ENCODE results near the gene GAGE10.

The GAGE10 gene

GRCh38 chrX:49269010-49269766 is 34.3 kb upstream of the GAGE10 start:
- peak overlapping the region; percentile 93 for H3K4me3 Mint-ChIP-seq
- H3K9me3 Mint-ChIP-seq: no peaks in the 10 kb centered on the region
- no peaks in the 10 kb centered on the region for H3K27me3 Mint-ChIP-seq (ENCODE audit: low read depth)
- peaks cover 7% of the 10 kb centered on the region for H3K36me3 Mint-ChIP-seq (ENCODE audit: low read depth)
- H3K4me1 Mint-ChIP-seq (ENCODE audit: low read depth): peaks cover 36% of the 10 kb centered on the region
- H3K27ac Mint-ChIP-seq: peak overlapping the region; percentile 99

GRCh38 chrX:49269767-49270248 is 33.6 kb upstream of the GAGE10 start, which contains the start of gene PPP1R3F:
Gene PPP1R3F, plus strand, starts transcription at chrX:49269793. Its CDS starts 77 bp downstream, at chrX:49269870.
- H3K27me3 Mint-ChIP-seq (ENCODE audit: low read depth): no peaks in the 10 kb centered on the region
- peak within 1 kb of the TSS; percentile 99 for H3K27ac Mint-ChIP-seq
- no peaks in the 10 kb centered on the region for H3K9me3 Mint-ChIP-seq
- H3K36me3 Mint-ChIP-seq (ENCODE audit: low read depth): peaks cover 9% of the 10 kb centered on the region
- H3K4me1 Mint-ChIP-seq (ENCODE audit: low read depth): peaks cover 37% of the 10 kb centered on the region
- peak within 1 kb of the TSS; percentile 93 for H3K4me3 Mint-ChIP-seq

- H3K4me1 Mint-ChIP-seq (ENCODE audit: low read depth): peaks cover 41% of the 10 kb centered on the region
- H3K9me3 Mint-ChIP-seq: no peaks in the 10 kb centered on the region
- H3K36me3 Mint-ChIP-seq (ENCODE audit: low read depth): peaks cover 15% of the 10 kb centered on the region
- H3K4me3 Mint-ChIP-seq: peak overlapping the region; percentile 78
- no peaks in the 10 kb centered on the region for H3K27me3 Mint-ChIP-seq (ENCODE audit: low read depth)
- peak overlapping the region; percentile 87 for H3K27ac Mint-ChIP-seq
Measured at GRCh38 chrX:49270249-49270921, 33.1 kb upstream of the GAGE10 start.

- Mint-ChIP-seq H3K36me3 (ENCODE audit: low read depth) (peaks cover 20% of the 10 kb centered on the region), H3K4me3 (peak overlapping the region; percentile 78), H3K27me3 (ENCODE audit: low read depth) (no peaks in the 10 kb centered on the region), H3K4me1 (ENCODE audit: low read depth) (peaks cover 46% of the 10 kb centered on the region), H3K27ac (peak overlapping the region; percentile 87), H3K9me3 (no peaks in the 10 kb centered on the region)
Measured at GRCh38 chrX:49271341-49271740, 32.1 kb upstream of the GAGE10 start.

- peaks cover 48% of the 10 kb centered on the region for H3K4me1 Mint-ChIP-seq (ENCODE audit: low read depth)
- H3K9me3 Mint-ChIP-seq: no peaks in the 10 kb centered on the region
- no peaks in the 10 kb centered on the region for H3K27me3 Mint-ChIP-seq (ENCODE audit: low read depth)
- peak overlapping the region; percentile 87 for H3K27ac Mint-ChIP-seq
- peaks cover 26% of the 10 kb centered on the region for H3K36me3 Mint-ChIP-seq (ENCODE audit: low read depth)
- H3K4me3 Mint-ChIP-seq: peak overlapping the region; percentile 78
Measured at GRCh38 chrX:49272421-49272820, 31.0 kb upstream of the GAGE10 start.

GRCh38 chrX:49273181-49273727 is 30.2 kb upstream of the GAGE10 start:
- peaks cover 32% of the 10 kb centered on the region for H3K36me3 Mint-ChIP-seq (ENCODE audit: low read depth)
- H3K27ac Mint-ChIP-seq: peak overlapping the region; percentile 87
- H3K4me1 Mint-ChIP-seq (ENCODE audit: low read depth): peaks cover 49% of the 10 kb centered on the region
- no peaks in the 10 kb centered on the region for H3K27me3 Mint-ChIP-seq (ENCODE audit: low read depth)
- H3K9me3 Mint-ChIP-seq: no peaks in the 10 kb centered on the region
- H3K4me3 Mint-ChIP-seq: peak overlapping the region; percentile 78

GRCh38 chrX:49276207-49276606 is 27.2 kb upstream of the GAGE10 start:
- H3K27ac Mint-ChIP-seq: no peak overlapping the region
- peaks cover 45% of the 10 kb centered on the region for H3K4me1 Mint-ChIP-seq (ENCODE audit: low read depth)
- no peak overlapping the region for H3K4me3 Mint-ChIP-seq
- H3K36me3 Mint-ChIP-seq (ENCODE audit: low read depth): peaks cover 30% of the 10 kb centered on the region
- no peaks in the 10 kb centered on the region for H3K27me3 Mint-ChIP-seq (ENCODE audit: low read depth)
- no peaks in the 10 kb centered on the region for H3K9me3 Mint-ChIP-seq

- peak overlapping the region; percentile 89 for H3K27ac Mint-ChIP-seq
- peaks cover 44% of the 10 kb centered on the region for H3K4me1 Mint-ChIP-seq (ENCODE audit: low read depth)
- peak overlapping the region; percentile 37 for H3K4me3 Mint-ChIP-seq
- H3K27me3 Mint-ChIP-seq (ENCODE audit: low read depth): no peaks in the 10 kb centered on the region
- H3K9me3 Mint-ChIP-seq: no peaks in the 10 kb centered on the region
- peaks cover 28% of the 10 kb centered on the region for H3K36me3 Mint-ChIP-seq (ENCODE audit: low read depth)
Measured at GRCh38 chrX:49276671-49277534, 26.5 kb upstream of the GAGE10 start.

GRCh38 chrX:49277535-49277830 is 26.0 kb upstream of the GAGE10 start:
- H3K4me3 Mint-ChIP-seq: peak overlapping the region; percentile 37
- peaks cover 46% of the 10 kb centered on the region for H3K4me1 Mint-ChIP-seq (ENCODE audit: low read depth)
- H3K27ac Mint-ChIP-seq: peak overlapping the region; percentile 89
- H3K9me3 Mint-ChIP-seq: no peaks in the 10 kb centered on the region
- peaks cover 33% of the 10 kb centered on the region for H3K36me3 Mint-ChIP-seq (ENCODE audit: low read depth)
- no peaks in the 10 kb centered on the region for H3K27me3 Mint-ChIP-seq (ENCODE audit: low read depth)

GRCh38 chrX:49278081-49278480 is 25.4 kb upstream of the GAGE10 start:
- H3K9me3 Mint-ChIP-seq: no peaks in the 10 kb centered on the region
- peaks cover 42% of the 10 kb centered on the region for H3K4me1 Mint-ChIP-seq (ENCODE audit: low read depth)
- no peaks in the 10 kb centered on the region for H3K27me3 Mint-ChIP-seq (ENCODE audit: low read depth)
- H3K4me3 Mint-ChIP-seq: peak overlapping the region; percentile 37
- peaks cover 36% of the 10 kb centered on the region for H3K36me3 Mint-ChIP-seq (ENCODE audit: low read depth)
- peak overlapping the region; percentile 89 for H3K27ac Mint-ChIP-seq

GRCh38 chrX:49282647-49283011 is 20.8 kb upstream of the GAGE10 start:
- H3K9me3 Mint-ChIP-seq: no peaks in the 10 kb centered on the region
- H3K27me3 Mint-ChIP-seq (ENCODE audit: low read depth): no peaks in the 10 kb centered on the region
- H3K4me1 Mint-ChIP-seq (ENCODE audit: low read depth): peaks cover 21% of the 10 kb centered on the region
- no peak overlapping the region for H3K4me3 Mint-ChIP-seq
- H3K27ac Mint-ChIP-seq: peak overlapping the region; percentile 3
- peaks cover 14% of the 10 kb centered on the region for H3K36me3 Mint-ChIP-seq (ENCODE audit: low read depth)

GRCh38 chrX:49284212-49284611 is 19.2 kb upstream of the GAGE10 start:
- Mint-ChIP-seq H3K27me3 (ENCODE audit: low read depth) (no peaks in the 10 kb centered on the region), H3K9me3 (no peaks in the 10 kb centered on the region), H3K27ac (no peak overlapping the region), H3K36me3 (ENCODE audit: low read depth) (peaks cover 15% of the 10 kb centered on the region), H3K4me3 (no peak overlapping the region), H3K4me1 (ENCODE audit: low read depth) (peaks cover 20% of the 10 kb centered on the region)

GRCh38 chrX:49286136-49286535 is 17.3 kb upstream of the GAGE10 start:
- H3K36me3 Mint-ChIP-seq (ENCODE audit: low read depth): peaks cover 12% of the 10 kb centered on the region
- H3K27ac Mint-ChIP-seq: no peak overlapping the region
- no peaks in the 10 kb centered on the region for H3K27me3 Mint-ChIP-seq (ENCODE audit: low read depth)
- no peaks in the 10 kb centered on the region for H3K9me3 Mint-ChIP-seq
- H3K4me1 Mint-ChIP-seq (ENCODE audit: low read depth): peaks cover 21% of the 10 kb centered on the region
- no peak overlapping the region for H3K4me3 Mint-ChIP-seq

GRCh38 chrX:49286581-49286980 is 16.9 kb upstream of the GAGE10 start:
- Mint-ChIP-seq H3K36me3 (ENCODE audit: low read depth) (peaks cover 12% of the 10 kb centered on the region), H3K4me1 (ENCODE audit: low read depth) (peaks cover 21% of the 10 kb centered on the region), H3K27me3 (ENCODE audit: low read depth) (no peaks in the 10 kb centered on the region), H3K4me3 (no peak overlapping the region), H3K27ac (no peak overlapping the region), H3K9me3 (no peaks in the 10 kb centered on the region)

Measured in T-helper 1 cell treated with Interleukin-12 subunit alpha and Interleukin-12 subunit beta and Interleukin-4 antibody, amounts not matched to agents 30 μg/mL and 1 μg/mL, for 36 hours (primary cell).